GM21367 (cell line): ENCODE data around the gene NECAP2.

ENCODE experiments used
- ATAC-seq: cut with Tn5 transposase; IDR thresholded peaks from one replicate; pipeline ENCODE4 v1.9.1; 2021; ENCODE audit not compliant: unreplicated experiment

The NECAP2 gene

GRCh38 chr1:16440470-16441281 is at the start of gene NECAP2:
Gene NECAP2 (plus strand): TSS chr1:16440724. CDS start chr1:16440762, 38 bp downstream.
- peak; percentile 70 for ATAC-seq

DNA sequence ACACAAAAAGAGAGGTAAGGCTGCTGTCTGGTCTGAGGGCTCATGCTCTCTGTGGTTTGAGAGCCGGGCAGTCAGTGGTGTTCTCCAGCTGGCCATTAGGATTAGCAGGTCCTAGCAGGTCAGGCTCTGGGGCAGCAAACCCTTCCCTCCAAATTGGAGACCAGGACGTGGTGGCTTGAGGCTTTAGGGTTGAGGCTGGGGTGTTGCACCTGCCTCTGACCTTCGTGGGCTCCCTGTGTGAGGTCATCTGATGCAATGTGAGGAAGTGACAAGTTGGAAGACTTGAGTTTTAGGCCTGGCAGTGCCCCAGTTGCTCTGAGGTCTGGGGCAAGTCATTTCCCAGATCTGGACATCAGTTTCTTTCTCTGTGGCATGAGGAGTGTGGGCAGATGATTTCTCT is 49.1 kb upstream of the NECAP2 start:
- no peak for ATAC-seq

DNA sequence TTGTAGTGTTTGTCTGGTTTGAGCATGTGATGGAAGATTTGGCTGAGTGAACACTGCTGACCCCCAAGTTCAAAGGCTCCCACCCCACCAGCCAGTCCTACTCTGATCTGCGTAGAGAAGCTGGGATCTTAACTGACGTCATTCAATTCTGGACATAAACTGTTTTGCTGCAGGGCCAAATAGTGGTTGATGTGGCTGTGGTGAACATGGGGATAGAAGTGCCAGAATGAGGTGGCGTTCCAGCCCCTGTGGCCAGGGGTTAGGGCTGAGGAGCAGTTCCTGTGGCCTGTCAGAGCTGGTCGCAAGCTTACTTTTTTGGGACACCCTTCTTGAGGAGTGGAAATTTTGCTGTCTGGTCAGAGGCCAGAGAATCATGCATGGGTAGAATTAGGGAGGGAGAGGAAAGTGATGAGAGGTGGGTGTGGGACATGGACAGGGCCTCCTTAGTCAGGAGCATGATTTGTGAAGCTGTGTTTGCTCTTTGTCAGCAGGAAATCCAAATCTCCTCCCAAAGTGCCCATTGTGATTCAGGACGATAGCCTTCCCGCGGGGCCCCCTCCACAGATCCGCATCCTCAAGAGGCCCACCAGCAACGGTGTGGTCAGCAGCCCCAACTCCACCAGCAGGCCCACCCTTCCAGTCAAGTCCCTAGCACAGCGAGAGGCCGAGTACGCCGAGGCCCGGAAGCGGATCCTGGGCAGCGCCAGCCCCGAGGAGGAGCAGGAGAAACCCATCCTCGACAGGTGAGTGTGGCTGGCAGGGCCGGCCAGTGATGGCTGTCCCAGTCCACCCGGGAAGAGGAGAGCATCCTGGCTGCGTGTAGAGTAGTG is 47.6 kb upstream of the NECAP2 start:
- no peak for ATAC-seq

DNA sequence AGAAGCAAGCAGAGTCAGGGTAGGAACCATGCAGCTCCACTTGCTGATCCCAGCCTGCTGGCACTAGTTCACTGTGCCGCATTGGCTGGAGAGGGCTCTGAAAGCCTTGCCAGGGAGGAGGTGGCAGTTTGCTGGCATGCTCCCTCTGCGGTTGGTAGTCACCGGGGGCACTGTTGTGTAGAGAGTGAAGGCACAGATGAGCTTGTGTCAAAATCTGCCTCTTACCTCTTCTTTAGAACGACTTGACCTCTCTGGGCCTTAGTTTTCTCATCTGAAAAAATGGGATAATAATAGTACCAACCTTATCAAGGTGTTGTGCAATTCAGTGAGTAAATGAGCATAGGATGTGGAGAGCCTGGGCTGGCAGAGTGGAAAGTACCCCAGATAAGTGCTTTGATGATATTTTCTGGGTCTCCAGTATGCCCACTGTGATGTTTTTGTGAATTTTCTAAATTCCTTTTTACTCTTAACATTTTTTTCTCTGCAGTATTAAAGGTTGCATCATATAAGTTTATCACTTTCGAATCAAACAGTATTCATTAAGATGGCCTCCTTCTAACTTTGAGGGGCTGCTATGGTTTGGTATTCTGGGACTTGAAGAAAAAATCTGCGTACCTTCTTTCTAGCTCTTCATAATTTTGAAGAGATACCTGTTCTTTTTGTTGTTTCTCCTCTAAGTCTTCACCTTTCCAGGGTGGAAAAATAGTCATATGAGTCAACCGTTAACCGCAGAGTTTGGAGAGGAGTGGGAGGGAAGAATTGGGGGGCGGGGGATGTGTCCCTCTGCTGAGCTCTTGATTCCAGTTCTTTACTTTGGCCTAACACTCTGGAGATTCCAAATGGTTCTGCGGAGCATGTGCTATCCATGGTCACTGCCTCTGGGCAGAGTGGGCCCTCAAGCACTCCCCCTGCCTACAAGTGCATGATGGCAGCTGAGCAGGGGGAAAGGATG is 46.7 kb upstream of the NECAP2 start:
- no peak for ATAC-seq

DNA sequence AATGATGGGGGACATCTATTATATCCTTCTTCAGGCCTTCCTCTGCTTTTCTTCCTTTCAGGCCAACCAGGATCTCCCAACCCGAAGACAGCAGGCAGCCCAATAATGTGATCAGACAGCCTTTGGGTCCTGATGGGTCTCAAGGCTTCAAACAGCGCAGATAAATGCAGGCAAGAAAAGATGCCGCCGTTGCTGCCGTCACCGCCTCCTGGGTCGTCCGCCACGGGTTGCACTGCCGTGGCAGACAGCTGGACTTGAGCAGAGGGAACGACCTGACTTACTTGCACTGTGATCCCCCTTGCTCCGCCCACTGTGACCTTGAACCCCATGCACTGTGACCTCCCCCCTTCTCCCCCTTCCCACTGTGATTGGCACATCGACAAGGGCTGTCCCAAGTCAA is 45.5 kb upstream of the NECAP2 start:
- no peak for ATAC-seq

DNA sequence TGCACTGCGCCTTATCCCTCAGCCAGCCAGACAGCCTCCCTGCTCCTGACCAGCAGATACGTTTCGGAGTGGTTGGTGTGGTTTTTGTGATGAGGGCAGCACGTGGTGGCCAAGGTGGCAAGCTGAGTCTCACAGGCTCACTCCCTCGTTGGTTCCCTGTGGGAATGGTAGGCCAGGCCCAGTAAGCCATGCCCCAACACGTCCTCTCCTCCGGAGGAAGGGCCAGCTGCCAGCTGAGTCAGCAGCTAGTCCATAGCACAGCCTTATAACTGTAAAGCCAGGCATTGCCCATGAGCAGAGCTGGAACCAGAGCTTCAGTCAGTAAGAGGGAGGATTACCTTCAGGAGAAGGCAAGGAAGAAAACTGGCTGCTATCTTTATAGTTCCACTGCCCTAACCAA is 43.9 kb upstream of the NECAP2 start:
- no peak for ATAC-seq

- ATAC-seq, result no peak
Observed at GRCh38 chr1:16397120-16397519, 43.4 kb upstream of the NECAP2 start.

GRCh38 chr1:16398371-16398953 is 42.1 kb upstream of the NECAP2 start:
- no peak for ATAC-seq

DNA sequence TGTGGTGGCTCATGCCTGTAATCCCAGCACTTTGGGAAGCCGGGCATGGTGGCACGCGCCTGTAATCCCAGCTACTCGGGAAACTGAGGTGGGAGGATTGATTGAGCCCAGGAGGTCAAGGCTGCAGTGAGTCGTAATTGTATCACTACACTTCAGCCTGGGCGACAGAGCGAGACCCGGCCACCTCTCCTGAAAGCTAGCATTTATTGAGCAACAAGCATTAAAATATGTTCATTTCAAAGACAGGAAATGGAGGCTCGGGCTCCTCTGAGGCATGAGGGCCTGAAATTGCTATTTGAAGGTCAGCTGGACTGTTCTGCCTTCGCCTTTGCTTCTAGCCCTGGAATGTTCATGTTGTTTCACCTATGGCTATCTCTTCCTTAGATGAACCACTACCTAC is 37.8 kb upstream of the NECAP2 start:
- ATAC-seq, result no peak

DNA sequence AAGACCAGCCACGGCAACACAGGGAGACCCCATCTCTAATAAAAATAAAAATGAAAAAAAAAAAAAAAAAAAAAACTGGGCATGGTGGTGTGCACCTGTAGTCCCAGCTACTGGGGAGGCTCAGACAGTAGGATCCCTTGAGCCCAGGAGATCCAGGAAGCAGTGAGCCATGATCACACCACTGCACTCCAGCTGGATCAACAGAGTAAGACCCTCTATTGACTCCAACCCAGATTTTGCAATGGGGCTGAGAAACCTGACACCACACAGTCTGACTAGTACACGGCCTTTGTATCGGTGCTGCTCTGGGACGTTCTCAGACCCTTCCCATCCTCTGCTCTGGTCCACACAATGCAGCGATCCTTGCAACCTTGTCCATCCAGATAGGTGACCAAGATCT is 35.1 kb upstream of the NECAP2 start:
- no peak for ATAC-seq

DNA sequence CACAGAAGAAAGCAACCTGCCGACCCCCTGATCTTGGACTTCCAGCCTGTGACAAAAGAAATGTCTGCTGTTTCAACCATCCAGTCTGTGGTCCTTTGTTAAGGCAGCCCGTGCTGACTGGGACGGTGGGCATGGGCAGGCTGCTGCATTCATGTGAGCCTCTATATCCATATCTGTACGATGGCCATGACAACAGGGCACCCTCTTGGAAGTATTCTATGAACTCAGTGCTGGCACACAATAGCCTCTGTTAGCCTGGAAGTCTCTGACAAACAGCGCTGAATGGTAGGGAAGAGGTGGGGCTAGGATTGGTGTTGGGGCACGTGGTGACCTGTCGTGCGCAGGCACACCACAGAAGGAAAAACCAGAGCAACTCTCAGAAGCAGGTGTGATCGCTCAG is 33.7 kb upstream of the NECAP2 start:
- no peak for ATAC-seq

GRCh38 chr1:16409536-16410152 is 30.9 kb upstream of the NECAP2 start:
- no peak for ATAC-seq

DNA sequence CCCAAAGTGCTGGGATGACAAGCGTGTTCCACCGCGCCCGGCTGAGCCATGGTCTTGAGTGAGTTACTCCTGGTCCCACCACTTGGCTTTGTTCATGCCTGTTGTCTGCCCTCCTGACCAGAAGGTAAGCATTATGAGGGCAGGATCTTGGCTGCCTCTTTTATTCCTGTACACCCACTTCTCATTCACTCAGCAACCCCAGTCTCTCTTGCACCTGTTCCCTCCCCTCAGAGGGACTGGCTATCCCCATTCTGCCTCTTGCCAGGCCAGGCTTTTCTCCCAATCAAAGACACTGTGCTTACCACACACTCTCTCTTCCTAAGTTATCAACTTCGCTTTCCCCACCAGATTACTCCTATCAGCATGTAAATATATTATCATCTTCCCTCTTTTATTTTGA is 29.7 kb upstream of the NECAP2 start:
- no peak for ATAC-seq

- no peak for ATAC-seq
Observed at GRCh38 chr1:16413191-16413590, 27.3 kb upstream of the NECAP2 start.

GRCh38 chr1:16418823-16419425 is 21.6 kb upstream of the NECAP2 start:
- no peak for ATAC-seq

DNA sequence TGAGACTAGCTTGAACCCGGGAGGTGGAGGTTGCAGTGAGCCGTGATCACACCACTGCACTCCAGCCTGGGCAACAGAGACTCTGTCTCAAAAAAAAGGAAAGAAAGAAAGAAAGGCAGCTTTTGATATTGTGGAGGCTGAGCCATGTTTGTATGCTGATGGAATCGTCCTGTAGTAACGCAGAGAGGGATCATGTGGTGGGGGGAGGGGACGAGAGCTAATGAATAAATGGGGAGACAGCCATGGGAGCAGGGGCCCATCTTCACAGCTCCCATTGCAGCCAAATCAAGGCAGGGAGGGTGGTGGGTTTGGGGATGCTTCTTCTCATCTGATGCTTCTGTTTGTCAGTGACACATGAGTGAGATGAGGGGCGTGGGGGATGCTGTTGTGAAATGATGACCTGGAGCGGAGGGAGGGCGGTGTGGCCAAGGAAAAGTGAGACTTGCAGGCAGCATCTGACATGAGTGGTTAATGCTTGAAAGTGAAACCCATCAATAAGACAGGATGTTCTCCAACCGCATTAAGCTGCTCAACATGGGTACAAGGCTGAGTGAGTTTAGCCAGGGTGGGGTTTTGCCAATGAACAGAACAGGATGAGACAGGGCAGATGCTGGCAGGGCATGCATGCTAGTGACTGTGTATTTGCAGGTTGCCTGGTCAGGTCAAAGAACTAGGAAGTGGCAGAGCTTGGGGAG is 20.0 kb upstream of the NECAP2 start:
- peak; percentile 71 for ATAC-seq

DNA sequence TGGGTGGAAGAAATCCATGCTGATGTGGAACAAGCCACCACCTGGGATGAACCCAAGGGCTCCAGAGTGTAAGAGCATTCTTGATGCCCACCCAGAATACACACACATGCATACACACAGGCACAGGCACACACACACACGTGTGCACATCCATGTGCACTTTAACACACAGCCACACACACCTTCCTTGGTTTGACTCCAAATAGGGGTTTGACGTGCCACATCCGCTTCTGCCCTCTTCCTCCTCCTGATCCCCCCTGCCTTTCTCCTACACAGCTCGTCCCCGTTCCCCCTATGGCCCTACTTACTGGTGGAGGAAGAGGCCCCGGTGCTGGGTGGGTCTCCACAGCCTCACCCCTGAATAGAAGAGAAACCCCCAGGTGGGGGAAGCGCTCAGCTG is 19.3 kb upstream of the NECAP2 start:
- no peak for ATAC-seq

DNA sequence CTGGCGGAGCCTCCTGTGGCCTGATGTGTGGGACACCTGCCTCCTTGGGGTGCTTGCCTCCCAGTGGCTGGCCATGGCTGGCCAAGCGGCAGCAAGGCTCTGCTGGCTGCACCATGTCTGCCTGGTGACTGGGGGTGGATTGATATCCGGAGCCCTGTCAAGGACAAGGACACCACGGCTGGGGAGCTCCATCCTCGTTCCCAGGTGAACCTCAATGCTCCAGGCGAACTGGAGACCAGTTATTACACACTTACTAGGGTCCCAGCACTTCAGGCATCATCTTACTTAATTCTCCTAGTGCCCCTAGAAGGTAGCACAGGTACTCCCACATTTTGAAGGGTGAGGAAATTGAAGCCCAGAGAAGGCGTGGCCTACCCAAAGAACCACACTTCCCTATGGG is 18.5 kb upstream of the NECAP2 start:
- ATAC-seq, result no peak
